ENCODE results near the gene WWOX.

The WWOX gene

DNA sequence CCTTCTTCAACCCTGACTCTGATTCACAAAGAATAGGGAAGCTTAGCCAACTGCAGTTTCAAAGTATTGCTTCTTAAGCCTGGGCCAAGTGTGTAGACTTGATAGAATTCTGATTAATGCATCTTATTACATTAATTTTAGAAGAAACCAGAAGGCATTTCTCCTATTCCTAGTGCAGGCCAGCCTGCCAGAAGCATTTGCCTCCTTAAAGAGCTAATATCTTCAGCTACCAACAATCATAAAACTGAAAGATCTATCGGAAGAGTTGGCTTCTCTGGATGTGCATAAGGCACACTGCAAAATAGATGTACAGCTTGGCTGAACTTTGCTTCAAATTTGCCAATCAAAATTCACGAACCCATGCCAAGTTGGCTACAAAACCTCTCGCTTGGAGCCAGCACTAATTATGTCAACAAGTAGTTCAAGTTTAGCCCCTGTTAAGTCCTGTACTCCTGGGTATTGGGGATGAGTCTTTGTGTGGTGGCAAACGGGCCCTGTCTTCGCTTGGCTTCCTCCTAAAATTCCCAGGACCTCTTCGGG, 717.8 kb downstream of the WWOX start:
- H3K4me3 ChIP-seq (ENCODE audit: low read length) = no peak overlapping the region
- DNase-seq (ENCODE audit: low read depth) = no peak
- TF ChIP-seq CTCF (IDR thresholded peaks at IDR 0.05; ENCODE audit: insufficient read depth, low read depth, low read length, missing control alignments) = no peak

DNA sequence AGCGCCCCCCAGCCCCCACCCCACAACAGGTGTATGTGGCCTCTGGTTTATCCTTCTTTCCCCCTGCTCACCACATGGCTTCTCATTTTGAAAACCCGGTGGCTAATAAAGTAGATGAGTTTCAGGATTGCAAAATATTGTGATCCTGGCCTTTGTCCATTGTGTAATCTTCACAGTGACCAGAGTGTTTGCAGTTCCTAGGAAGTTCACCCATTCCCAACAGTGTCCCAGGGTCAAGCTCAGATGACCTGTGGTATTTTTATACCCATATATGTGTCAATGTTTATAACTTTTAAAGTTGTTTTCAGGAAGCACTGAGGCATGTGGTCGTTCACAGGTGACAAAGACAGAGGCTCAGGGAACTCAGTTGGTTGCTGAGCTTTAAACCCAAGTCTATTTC, 721.9 kb downstream of the WWOX start:
- no peak for DNase-seq (ENCODE audit: low read depth)
- H3K4me3 ChIP-seq (ENCODE audit: low read length) = no peak overlapping the region
- TF ChIP-seq CTCF (IDR thresholded peaks at IDR 0.05; ENCODE audit: insufficient read depth, low read depth, low read length, missing control alignments) = no peak

DNA sequence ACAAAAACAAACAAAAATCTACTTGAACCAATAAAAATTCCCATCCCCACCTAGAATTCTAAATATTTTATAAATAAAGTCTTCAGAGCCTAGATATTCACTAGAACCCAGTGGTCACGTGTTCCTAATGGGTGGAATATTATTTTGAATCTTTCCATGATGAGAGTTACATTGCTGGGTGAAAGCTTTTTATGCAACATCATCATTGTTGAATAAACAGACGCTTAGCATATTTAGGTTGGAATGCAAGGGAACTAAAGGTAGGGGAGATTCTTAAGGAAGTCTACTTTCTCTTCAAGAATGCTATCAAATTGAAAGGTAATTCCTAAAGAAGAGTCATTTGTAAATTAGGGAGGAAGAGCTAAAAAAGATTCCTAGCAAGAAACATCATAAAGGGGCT, 723.1 kb downstream of the WWOX start:
- H3K4me3 ChIP-seq (ENCODE audit: low read length) = no peak overlapping the region
- TF ChIP-seq CTCF (IDR thresholded peaks at IDR 0.05; ENCODE audit: insufficient read depth, low read depth, low read length, missing control alignments) = no peak

GRCh38 chr16:78823027-78823426, 723.6 kb downstream of the WWOX start:
- DNase-seq (ENCODE audit: low read depth) = no peak
- H3K4me3 ChIP-seq (ENCODE audit: low read length) = no peak overlapping the region
- TF ChIP-seq CTCF (IDR thresholded peaks at IDR 0.05; ENCODE audit: insufficient read depth, low read depth, low read length, missing control alignments) = no peak

More for the DNA sequence above, 723.1 kb downstream of the WWOX start:
- no peak for DNase-seq (ENCODE audit: low read depth)

- DNase-seq (ENCODE audit: low read depth) = no peak
- no peak for TF ChIP-seq CTCF (IDR thresholded peaks at IDR 0.05; ENCODE audit: insufficient read depth, low read depth, low read length, missing control alignments)
- no peak overlapping the region for H3K4me3 ChIP-seq (ENCODE audit: low read length)
Observed at GRCh38 chr16:78829280-78829679, 729.8 kb downstream of the WWOX start.

DNA sequence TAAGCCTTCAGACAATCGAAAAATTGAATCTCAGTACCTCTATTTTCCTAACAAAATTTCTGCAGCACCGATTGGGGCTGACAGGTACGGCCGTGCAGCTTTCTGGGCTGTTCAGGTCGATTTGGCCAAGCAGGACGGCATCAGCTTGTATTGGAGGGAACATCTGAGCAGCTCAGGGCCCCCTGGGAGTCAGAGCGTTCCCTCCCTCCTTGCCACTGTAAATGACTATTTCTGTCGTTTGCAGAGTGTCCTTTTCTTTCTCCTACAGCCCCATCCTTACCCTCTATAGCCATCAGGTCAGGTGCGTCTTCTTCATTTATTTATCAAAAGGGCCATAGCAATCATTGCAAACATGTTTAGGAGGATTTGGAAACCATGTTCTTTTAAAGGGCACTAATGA, 731.1 kb downstream of the WWOX start:
- TF ChIP-seq CTCF (IDR thresholded peaks at IDR 0.05; ENCODE audit: insufficient read depth, low read depth, low read length, missing control alignments) = no peak
- DNase-seq (ENCODE audit: low read depth) = no peak
- no peak overlapping the region for H3K4me3 ChIP-seq (ENCODE audit: low read length)

GRCh38 chr16:78832100-78832499, 732.6 kb downstream of the WWOX start:
- H3K4me3 ChIP-seq (ENCODE audit: low read length) = no peak overlapping the region
- TF ChIP-seq CTCF (IDR thresholded peaks at IDR 0.05; ENCODE audit: insufficient read depth, low read depth, low read length, missing control alignments) = no peak
- DNase-seq (ENCODE audit: low read depth) = no peak

All from epithelial cell of esophagus (primary cell).